Endothelial cell of umbilical vein (primary cell): ENCODE results near the gene FAM168A.

Source experiments
- CTCF ChIP-seq, 2 donors: IDR thresholded peaks; 1 replicate in 1 of 2; 2 replicates in 1 of 2; pipeline ENCODE4 v1.5.1; 2011; ENCODE audit warnings: low read length in 2 of 2, mild to moderate bottlenecking in 2 of 2, moderate library complexity in 2 of 2, control low read depth in 1 of 2, inconsistent platforms in 1 of 2, low read depth in 1 of 2; ENCODE audit not compliant: insufficient read depth in 1 of 2; ENCODE audit errors: extremely low read depth in 1 of 2
- JUN ChIP-seq: IDR thresholded peaks from 2 replicates; pipeline ENCODE4 v1.6.1; 2011; ENCODE audit warnings: borderline replicate concordance, low read depth; ENCODE audit not compliant: insufficient read length, insufficient read depth
- MYC ChIP-seq: IDR thresholded peaks from one replicate; pipeline ENCODE4 v1.6.1; 2011; ENCODE audit warnings: mild to moderate bottlenecking, low read depth, low read length

GRCh38 chr11:73469401-73469800 lies 128.5 kb downstream of the FAM168A start:
- no peak for TF ChIP-seq CTCF (IDR thresholded peaks at IDR 0.05; ENCODE audit: extremely low read depth in 1 of 2, insufficient read depth in 1 of 2, low read depth in 1 of 2, low read length in 2 of 2)
- TF ChIP-seq MYC = no peak
- TF ChIP-seq JUN = no peak
